ENCODE measurements around the gene LRCH1. TPM values are rescaled to one million over a fixed set of nuclear protein-coding genes. Genes with fewer than 3 reads are reported as not detected.

Gene LRCH1
- total and polyA plus RNA-seq, 10 of the 15 experiments (the other 5 are each of a cell fraction or from before 2014, with no cell fraction given) = 5.3 to 48.9 (median 14.4) TPM

DNA sequence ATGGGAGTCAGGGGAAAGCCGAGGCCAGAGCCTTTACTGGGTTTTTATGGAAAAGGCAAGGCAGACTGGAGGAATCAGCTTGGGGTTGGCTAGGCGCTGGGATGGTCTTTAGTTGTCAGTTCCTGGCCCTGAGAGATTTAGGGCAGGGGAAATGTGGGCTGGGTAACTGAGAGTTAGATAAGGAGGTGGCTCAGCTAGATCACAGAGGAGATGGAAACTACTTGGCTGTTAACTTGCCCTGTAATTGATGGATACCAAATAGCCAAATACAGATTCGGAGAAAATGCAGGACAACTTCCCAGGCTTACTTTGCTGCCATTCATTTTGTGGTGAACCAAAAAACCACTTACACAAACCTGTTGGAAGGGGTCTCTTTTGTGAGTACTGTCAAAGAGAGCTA is 54.0 kb downstream of the LRCH1 start (continued):
- TF ChIP-seq LARP7 (IDR thresholded peaks at IDR 0.05) = peak; percentile 42; the same call in 1 of the 2 replicates

DNA sequence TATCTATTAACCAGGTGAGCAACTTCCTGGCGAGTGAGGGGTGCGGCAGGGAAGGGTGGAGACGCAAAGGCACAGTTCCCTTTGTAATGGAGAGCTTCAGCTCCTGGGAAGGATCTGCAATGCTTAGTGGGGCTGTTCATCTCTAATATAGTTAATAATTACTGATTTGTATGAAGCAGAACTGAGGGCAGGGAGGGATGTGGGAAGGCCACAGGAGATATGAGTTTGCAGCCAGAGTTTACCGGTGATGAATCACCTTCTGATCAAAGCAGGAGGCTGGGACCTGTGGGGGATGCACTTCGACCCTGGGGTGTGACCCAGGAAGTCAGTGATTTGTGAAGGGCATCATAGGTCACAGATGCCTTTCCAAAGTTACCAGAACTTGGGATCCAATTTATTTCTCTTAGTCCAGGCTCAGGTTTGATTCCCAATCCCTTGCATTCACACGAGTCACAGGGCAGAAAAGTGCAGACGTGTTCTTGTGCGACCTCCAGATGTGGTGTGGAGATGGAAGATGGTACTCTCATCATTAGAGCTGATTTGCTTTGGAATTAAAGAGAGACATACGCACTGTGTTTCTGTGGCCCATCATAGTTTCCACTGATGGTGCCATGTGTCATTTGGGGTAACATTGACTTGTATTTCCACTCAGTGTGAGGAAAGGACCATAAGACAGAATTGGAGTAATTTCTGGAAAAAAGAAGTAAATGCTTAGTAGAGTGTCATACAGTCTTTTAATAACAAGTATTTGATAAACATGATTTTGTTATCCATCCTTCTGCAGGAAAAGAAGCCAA is 55.0 kb downstream of the LRCH1 start:
- Histone ChIP-seq H2AFZ (ENCODE audit: control insufficient read depth, low read depth, low read length) (no peak overlapping the region), H3K79me2 (ENCODE audit: control insufficient read depth, insufficient read depth, low read length) (peaks cover 99% of the 10 kb centered on the region), H3K36me3 (ENCODE audit: control insufficient read depth in 2 of 2, insufficient read depth in 2 of 2, low read length in 1 of 2) (no peaks in the 10 kb centered on the region; a peak in 1 of 4 replicates), H3K27me3 (replicated peaks in 1 of 2; ENCODE audit: control insufficient read depth in 2 of 2, insufficient read depth in 2 of 2, low read length in 1 of 2) (no peaks in the 10 kb centered on the region), H4K20me1 (ENCODE audit: control insufficient read depth, insufficient read depth) (no peaks in the 10 kb centered on the region), H3K9me3 (replicated peaks; ENCODE audit: control insufficient read depth, insufficient read depth, low read length) (no peaks in the 10 kb centered on the region), H3K4me1 (ENCODE audit: control insufficient read depth, insufficient read depth, low read length) (peaks cover 42% of the 10 kb centered on the region), H3K9ac (ENCODE audit: control insufficient read depth, insufficient read depth, low read length) (no peak overlapping the region), H3K4me3 (no peak overlapping the region), H3K27ac (ENCODE audit: control insufficient read depth, insufficient read depth) (peak overlapping the region; percentile 85), H3K4me2 (ENCODE audit: control insufficient read depth, insufficient read depth) (peak overlapping the region; percentile 38; the same call in 1 of the 2 replicates)
- ChIA-PET POLR2A (interaction anchor here (1.0 to 3.6 kb wide), 8 partner anchors 10 to 59 kb away, joined by 3 to 20 read pairs (median 6); no protein-coding TSS in a partner anchor), RAD21 (ENCODE audit: unreplicated experiment) (interaction anchor here (0.7 to 3.9 kb wide), 10 partner anchors 12 to 54 kb away, joined by 3 to 22 read pairs (median 6); no protein-coding TSS in a partner anchor), SMC1A (ENCODE audit: uncharacterized antibody, unreplicated experiment) (interaction anchor here (0.6 to 16.4 kb wide), 11 partner anchors 14 to 70 kb away, joined by 3 to 367 read pairs (median 4); no protein-coding TSS in a partner anchor), CTCF (interaction anchor here (0.8 to 3.2 kb wide), 8 partner anchors 16 to 113 kb away, joined by 3 to 12 read pairs (median 3); no protein-coding TSS in a partner anchor)
- WGBS (ENCODE audit: insufficient coverage, insufficient replicate concordance, low lambda C conversion rate, missing lambda C conversion rate) = 48% methylated on average over 9 of the region's 9 CpGs
- in situ Hi-C loops (cut with MboI) (no loop called here), intact Hi-C loops (cut with micrococcal nuclease; ENCODE audit: unreplicated experiment) (loop anchor here (5.0 kb wide), 1 partner anchor 59 kb away; no protein-coding TSS in a partner anchor)
- DNase-seq (ENCODE audit: low read depth, low spot score) (no peak), FAIRE-seq (no peak), ATAC-seq (peak; percentile 55)
- no TSS peak for BruUV-seq (replicated peaks)
- no peak for TF ChIP-seq PAX5 (IDR thresholded peaks at IDR 0.05; ENCODE audit: borderline replicate concordance, low read depth, low read length)
- TF ChIP-seq SPI1 (IDR thresholded peaks at IDR 0.05; ENCODE audit: borderline replicate concordance, insufficient read depth, low read depth, low read length) = no peak
- no peak for TF ChIP-seq POLR2AphosphoS2 (IDR thresholded peaks at IDR 0.05; ENCODE audit: low read depth, low read length)
- TF ChIP-seq ZNF384 (IDR thresholded peaks at IDR 0.05; ENCODE audit: borderline replicate concordance, low read depth, low read length) = no peak
- no peak for TF ChIP-seq RELA (IDR thresholded peaks at IDR 0.05; ENCODE audit: borderline replicate concordance, partially characterized antibody)
- TF ChIP-seq EZH2 (IDR thresholded peaks at IDR 0.05; ENCODE audit: borderline replicate concordance, control insufficient read depth, low read depth, low read length) = no peak
- no peak for TF ChIP-seq SMC3 (IDR thresholded peaks at IDR 0.05; ENCODE audit: borderline replicate concordance, low read length)
- TF ChIP-seq, protein P1, sequence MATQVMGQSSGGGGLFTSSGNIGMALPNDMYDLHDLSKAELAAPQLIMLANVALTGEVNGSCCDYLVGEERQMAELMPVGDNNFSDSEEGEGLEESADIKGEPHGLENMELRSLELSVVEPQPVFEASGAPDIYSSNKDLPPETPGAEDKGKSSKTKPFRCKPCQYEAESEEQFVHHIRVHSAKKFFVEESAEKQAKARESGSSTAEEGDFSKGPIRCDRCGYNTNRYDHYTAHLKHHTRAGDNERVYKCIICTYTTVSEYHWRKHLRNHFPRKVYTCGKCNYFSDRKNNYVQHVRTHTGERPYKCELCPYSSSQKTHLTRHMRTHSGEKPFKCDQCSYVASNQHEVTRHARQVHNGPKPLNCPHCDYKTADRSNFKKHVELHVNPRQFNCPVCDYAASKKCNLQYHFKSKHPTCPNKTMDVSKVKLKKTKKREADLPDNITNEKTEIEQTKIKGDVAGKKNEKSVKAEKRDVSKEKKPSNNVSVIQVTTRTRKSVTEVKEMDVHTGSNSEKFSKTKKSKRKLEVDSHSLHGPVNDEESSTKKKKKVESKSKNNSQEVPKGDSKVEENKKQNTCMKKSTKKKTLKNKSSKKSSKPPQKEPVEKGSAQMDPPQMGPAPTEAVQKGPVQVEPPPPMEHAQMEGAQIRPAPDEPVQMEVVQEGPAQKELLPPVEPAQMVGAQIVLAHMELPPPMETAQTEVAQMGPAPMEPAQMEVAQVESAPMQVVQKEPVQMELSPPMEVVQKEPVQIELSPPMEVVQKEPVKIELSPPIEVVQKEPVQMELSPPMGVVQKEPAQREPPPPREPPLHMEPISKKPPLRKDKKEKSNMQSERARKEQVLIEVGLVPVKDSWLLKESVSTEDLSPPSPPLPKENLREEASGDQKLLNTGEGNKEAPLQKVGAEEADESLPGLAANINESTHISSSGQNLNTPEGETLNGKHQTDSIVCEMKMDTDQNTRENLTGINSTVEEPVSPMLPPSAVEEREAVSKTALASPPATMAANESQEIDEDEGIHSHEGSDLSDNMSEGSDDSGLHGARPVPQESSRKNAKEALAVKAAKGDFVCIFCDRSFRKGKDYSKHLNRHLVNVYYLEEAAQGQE (IDR thresholded peaks at IDR 0.05; ENCODE audit: low read depth, low read length) = no peak
- TF ChIP-seq, protein P2, sequence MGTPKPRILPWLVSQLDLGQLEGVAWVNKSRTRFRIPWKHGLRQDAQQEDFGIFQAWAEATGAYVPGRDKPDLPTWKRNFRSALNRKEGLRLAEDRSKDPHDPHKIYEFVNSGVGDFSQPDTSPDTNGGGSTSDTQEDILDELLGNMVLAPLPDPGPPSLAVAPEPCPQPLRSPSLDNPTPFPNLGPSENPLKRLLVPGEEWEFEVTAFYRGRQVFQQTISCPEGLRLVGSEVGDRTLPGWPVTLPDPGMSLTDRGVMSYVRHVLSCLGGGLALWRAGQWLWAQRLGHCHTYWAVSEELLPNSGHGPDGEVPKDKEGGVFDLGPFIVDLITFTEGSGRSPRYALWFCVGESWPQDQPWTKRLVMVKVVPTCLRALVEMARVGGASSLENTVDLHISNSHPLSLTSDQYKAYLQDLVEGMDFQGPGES (IDR thresholded peaks at IDR 0.05) = no peak
- TF ChIP-seq, protein P3, sequence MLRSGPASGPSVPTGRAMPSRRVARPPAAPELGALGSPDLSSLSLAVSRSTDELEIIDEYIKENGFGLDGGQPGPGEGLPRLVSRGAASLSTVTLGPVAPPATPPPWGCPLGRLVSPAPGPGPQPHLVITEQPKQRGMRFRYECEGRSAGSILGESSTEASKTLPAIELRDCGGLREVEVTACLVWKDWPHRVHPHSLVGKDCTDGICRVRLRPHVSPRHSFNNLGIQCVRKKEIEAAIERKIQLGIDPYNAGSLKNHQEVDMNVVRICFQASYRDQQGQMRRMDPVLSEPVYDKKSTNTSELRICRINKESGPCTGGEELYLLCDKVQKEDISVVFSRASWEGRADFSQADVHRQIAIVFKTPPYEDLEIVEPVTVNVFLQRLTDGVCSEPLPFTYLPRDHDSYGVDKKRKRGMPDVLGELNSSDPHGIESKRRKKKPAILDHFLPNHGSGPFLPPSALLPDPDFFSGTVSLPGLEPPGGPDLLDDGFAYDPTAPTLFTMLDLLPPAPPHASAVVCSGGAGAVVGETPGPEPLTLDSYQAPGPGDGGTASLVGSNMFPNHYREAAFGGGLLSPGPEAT (IDR thresholded peaks at IDR 0.05; ENCODE audit: low read depth) = no peak
- TF ChIP-seq DPF2 (IDR thresholded peaks at IDR 0.05) = peak; percentile 22; the same call in 1 of the 2 replicates
- peak; percentile 67 for TF ChIP-seq IKZF1 (conservative IDR thresholded peaks at IDR 0.05)
- no peak for TF ChIP-seq NBN (IDR thresholded peaks at IDR 0.05)

Data from GM12878 (cell line).